AG10803 (cell line): ENCODE results near the gene RUNX1.
"Not testable (repeated sequence)": the region's sequence is repeated elsewhere in the genome, so short reads cannot be mapped to it uniquely, and the experiment has no call there.

Experiments used
- DNase-seq: peaks from one replicate; pipeline ENCODE4 v3.0.0; 2010; ENCODE audit warnings: low read depth
- H3K4me3 ChIP-seq: 2 replicates; pipeline ENCODE4 v1.5.1; 2011; ENCODE audit warnings: mild to moderate bottlenecking, low read length, control low read depth
- TF ChIP-seq, protein P1 (sequence below): conservative IDR thresholded peaks from 2 replicates; pipeline ENCODE4 v1.5.1; 2011; ENCODE audit warnings: mild to moderate bottlenecking, low read length, control low read depth, inconsistent platforms

The RUNX1 gene

DNA sequence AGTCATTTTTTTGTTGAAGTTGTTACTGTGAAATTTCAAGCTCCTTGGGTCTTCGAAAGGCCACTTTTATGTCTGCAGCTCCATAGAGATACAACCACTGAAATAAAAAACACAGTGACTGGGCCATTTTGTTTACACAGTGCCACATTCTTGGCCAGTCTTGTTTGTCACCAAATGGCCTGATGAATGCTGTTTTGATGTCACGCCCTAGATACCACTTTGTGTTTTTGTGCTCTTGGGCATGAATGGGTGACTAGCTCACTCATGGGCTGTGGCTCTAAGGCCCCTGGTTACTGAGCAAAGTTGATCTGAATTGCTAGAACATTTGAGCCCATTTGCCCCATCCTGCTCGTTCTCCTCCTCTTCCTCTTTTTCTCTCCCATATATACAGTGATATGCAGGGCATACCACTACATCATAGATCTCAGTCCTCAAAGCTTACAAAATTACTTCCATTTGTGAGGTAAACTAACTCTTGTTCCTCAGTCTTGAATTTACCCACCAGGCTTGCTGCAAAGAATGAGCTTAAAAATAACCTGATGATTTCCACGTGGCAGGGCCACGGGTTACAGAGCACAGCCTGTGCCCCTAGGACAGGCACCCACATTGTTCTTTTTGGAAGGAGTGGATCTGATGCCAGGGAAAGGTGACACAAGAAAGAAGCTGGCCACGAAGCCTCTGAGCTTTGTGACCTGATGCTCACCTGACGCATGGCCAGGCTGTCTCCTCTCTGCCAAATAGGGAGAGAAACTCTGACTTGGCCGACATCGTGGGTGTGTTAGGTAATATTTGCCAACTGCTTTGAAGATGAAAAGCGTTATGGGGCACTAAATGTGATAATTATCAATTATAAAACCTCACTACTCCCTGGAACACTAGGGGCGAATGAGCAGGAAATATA, 92.4 kb downstream of the RUNX1 start:
- no peak overlapping the region for H3K4me3 ChIP-seq
- no peak for DNase-seq
- TF ChIP-seq, protein P1, sequence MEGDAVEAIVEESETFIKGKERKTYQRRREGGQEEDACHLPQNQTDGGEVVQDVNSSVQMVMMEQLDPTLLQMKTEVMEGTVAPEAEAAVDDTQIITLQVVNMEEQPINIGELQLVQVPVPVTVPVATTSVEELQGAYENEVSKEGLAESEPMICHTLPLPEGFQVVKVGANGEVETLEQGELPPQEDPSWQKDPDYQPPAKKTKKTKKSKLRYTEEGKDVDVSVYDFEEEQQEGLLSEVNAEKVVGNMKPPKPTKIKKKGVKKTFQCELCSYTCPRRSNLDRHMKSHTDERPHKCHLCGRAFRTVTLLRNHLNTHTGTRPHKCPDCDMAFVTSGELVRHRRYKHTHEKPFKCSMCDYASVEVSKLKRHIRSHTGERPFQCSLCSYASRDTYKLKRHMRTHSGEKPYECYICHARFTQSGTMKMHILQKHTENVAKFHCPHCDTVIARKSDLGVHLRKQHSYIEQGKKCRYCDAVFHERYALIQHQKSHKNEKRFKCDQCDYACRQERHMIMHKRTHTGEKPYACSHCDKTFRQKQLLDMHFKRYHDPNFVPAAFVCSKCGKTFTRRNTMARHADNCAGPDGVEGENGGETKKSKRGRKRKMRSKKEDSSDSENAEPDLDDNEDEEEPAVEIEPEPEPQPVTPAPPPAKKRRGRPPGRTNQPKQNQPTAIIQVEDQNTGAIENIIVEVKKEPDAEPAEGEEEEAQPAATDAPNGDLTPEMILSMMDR: no peak

DNA sequence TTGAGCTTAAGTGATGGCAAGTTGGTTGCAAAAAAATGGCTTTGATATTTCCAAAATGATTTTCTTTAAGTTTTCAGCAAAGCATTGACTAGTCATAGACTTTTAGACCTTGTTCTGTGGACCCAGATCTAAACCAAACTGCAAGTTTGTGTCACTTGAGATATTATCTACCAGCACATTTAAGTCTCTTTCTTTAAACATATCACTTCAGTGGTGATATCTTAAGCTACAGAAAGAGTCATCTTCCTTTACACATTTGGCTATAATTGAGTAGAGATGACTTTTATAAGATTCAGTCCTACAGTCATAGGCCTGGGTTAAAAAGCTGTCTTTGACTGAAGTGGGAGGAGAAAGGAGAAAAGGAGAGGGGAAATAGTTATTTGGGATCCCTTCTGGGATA, 95.2 kb downstream of the RUNX1 start:
- no peak for DNase-seq
- TF ChIP-seq, protein P1: no peak
- H3K4me3 ChIP-seq: no peak overlapping the region

DNA sequence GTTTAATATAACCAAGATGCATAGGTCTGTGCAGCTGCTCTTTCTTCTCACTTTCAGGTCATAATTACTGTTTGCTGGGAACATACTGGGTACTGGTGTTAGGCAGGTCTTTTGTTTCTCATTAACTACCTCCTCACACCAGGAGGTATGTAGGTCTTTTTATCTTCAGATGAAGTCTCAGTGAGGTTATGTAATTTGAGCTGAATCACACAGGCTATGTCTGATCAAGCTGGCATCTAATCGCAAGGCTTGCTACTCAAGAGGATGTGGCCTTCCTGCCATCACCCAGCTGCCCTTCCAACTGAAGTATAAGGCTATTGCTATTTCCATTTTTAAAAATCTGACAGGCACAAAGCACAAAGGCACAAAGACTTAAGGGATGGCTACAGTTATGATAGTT, 96.4 kb downstream of the RUNX1 start:
- H3K4me3 ChIP-seq: no peak overlapping the region
- DNase-seq: no peak
- TF ChIP-seq, protein P1: no peak

DNA sequence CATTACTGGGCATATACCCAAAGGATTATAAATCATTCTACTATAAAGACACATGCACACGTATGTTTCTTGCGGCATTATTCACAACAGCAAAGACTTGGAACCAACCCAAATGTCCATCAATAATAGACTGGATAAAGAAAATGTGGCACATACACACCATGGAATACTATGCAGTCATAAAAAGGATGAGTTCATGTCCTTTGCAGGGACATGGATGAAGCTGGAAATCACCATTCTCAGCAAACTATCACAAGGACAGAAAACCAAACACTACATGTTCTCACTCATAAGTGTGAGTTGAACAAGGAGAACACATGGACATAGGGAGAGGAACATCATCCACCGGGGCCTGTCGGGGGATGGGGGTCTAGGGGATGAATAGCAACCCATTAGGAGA, 97.2 kb downstream of the RUNX1 start:
- H3K4me3 ChIP-seq, DNase-seq: not testable (repeated sequence)

DNA sequence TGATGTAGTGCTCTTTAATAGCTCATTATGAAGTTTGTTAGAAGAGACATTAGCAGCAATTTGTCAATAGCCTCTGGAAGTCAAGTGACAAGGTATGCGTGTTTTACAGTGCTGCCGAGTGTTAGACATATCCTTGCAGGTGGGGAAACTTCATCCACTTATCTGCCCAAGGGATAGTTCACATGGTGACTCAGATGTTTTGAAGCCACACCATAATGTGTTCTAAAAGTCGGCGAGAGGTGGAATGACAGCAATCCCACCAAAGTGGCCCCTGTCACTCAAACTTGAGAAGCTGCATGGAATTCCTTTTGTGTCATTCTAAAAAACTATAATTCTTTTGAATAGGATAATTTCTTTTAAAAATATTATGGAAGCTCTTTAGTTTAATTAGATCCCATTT, 98.1 kb downstream of the RUNX1 start:
- TF ChIP-seq, protein P1: no peak
- no peak overlapping the region for H3K4me3 ChIP-seq
- DNase-seq: no peak

DNA sequence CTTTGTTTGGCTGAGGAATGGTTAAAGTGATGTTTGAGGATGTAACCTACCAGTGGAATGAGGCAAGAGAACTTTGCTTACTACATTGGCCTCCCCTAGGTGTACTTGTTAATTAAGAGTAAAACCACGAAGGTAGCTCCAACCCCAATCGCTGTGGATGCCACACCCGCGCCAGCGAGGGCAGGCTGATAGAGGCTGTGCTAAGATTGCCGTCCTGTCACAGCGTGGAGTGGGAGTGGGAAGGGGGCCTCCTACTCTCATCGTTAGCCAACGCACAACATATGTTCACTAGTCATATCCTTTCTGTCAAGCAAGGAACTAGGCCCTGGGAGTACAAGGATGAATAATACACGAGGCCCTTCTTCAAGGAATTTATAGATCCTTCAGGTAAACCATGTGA, 99.6 kb downstream of the RUNX1 start:
- H3K4me3 ChIP-seq: no peak overlapping the region
- DNase-seq: no peak
- TF ChIP-seq, protein P1: no peak

- no peak for DNase-seq
- TF ChIP-seq, protein P1: no peak
- H3K4me3 ChIP-seq: no peak overlapping the region
These were observed 100.1 kb downstream of the RUNX1 start for GRCh38 chr21:34949030-34949429.
